Femur (tissue), 1 donor: ENCODE data around the gene DOK6.

Source experiments
- DNase-seq: peaks from one replicate; pipeline ENCODE4 v3.0.0-alpha.2; 2017

Gene DOK6

DNA sequence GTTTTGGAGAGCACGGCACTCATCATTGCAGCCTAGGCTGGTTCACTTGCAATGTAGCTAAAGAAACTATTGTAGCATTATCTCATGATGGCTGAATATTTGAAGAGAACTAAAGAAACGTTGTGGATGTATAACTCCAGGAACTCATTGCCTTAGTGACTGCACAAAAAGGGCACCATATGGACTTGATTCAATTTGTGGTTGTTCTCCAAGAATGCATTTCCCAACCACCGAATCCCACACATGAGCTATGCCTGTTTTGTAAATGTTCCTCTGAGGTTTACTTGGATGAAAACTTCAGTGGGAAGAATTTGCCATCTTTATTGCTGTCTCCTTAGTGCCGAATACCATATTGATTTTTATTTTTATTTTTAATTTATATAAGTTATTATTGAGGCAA, 43.5 kb downstream of the DOK6 start:
- DNase-seq: no peak

DNA sequence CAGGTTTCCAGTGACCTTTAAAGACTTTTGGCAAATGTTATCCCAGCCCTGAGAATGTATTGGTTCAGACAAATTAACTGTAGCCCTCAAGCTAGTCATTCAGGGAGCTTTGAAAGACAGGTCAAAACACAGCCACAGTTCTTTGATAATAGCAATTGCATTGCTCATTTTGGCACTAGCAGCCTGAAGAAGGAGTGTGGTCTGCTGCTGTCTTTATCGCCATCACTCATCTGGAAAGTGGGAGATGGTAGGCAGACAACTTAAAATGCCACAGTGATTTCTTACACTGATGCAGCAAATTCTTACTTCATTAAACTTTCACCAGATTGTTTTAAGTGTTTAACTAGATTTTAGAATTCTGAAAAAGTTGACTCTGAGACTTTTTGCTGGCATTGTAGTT, 47.2 kb downstream of the DOK6 start:
- DNase-seq: no peak

DNA sequence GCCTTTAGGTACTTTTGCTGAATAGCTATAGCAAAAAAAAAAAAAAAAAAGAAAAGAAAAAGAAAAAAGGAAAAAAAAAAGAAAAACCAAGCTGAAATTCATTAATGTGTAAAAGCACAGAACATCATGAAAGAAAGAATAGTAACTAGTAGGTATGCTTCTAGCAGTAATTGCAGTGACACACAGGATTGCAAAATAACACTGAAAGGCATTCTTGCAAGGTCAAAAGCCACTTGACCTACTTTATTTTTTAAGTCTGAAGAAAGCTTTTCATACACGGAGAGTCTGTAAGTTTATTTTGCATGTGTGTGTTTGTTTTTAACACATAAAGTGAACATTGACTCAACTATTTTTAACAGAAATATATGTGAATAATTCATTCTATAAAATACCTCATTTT, 54.4 kb downstream of the DOK6 start:
- no peak for DNase-seq

DNA sequence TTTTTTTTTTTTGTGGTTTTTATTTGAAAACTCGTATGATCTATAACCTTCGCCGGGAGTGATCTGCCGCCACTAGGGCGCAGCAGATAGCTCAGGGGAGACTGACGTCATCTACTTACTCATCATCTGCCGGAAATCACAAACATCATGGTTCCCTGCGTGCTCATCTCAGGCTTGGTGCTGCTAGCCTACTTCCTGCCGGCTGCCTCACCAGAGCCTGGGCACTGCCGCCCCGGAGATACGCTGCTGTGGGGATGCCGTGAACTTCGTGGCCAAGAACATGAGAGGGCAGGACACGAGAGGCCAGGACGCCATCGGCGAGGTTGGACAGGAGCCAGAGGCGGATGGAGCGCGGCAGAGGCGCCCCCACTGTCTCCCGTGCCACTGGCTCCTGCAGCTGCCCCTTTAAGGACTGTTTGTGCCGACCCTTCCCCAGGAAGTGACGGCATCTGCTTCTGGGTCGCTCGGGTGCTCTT, 68.8 kb downstream of the DOK6 start:
- DNase-seq: no peak

DNA sequence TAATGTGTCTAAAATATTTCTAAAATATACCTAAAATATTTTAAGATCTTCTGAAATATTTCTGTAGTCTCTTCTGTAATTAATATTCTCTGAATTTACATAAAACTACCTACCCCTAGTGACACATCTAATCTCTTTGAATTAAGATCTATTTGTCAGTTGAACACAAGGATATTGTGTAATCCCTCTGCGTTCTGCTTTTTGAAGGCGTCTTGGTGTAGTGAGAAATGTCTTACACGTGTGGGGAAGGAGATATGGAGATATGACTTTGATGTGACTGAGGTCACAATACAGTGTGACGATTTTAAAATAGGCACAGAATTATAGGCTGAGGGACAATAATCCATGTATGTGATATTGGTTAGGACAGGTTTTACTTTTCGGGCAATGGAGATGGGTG, 79.8 kb downstream of the DOK6 start:
- no peak for DNase-seq

DNA sequence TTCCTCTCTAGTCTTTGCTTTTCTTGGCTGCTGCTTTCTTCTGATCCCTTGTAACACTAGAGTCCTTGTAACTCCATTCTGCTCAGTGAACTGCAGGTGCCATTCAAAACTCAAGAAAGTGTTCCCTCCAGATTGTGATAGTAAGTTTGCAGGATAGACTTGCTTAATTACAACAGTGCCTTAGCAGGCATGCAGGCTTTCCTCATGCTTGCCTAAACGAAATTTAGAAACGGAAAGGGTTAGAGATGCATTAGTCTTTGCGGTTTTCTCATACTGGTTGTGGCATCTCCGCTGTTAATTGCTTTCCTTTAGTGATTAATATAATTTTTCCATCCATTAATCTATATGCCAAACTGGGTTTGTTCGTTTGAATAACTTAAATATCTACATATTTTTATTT, 82.9 kb downstream of the DOK6 start:
- no peak for DNase-seq

DNA sequence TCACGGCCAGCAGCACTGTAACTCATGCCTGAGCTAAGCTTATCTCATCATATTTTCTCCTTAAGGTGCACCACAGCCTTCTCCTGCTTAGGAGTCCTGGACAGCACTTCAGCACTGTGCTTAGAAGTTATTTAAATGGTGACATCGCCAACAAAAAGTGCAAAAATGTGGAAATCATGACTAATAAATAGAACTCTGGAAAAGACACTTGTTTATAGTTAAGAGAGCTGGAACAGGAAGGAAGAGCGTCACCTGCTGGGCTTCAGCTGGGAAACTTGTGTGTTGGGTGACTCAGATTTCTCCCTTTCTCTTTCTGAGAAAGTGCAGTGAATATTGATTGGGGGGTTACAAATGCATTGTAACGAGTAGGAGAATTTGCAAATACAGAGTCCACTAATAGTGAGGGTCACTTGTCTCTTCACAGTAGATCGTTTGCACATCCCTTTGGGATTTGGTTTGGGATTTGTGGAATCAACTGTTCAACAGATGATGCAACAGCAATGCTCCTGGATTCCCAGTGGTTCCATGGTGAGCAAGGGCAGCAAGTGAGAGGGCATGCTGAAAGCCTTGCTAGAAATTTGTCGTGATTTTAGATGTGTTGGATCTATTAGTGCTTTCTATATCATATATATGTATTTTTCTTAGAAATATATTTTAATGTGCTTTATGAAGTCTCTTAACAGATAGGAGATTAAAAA, 84.2 kb downstream of the DOK6 start:
- DNase-seq: no peak

DNA sequence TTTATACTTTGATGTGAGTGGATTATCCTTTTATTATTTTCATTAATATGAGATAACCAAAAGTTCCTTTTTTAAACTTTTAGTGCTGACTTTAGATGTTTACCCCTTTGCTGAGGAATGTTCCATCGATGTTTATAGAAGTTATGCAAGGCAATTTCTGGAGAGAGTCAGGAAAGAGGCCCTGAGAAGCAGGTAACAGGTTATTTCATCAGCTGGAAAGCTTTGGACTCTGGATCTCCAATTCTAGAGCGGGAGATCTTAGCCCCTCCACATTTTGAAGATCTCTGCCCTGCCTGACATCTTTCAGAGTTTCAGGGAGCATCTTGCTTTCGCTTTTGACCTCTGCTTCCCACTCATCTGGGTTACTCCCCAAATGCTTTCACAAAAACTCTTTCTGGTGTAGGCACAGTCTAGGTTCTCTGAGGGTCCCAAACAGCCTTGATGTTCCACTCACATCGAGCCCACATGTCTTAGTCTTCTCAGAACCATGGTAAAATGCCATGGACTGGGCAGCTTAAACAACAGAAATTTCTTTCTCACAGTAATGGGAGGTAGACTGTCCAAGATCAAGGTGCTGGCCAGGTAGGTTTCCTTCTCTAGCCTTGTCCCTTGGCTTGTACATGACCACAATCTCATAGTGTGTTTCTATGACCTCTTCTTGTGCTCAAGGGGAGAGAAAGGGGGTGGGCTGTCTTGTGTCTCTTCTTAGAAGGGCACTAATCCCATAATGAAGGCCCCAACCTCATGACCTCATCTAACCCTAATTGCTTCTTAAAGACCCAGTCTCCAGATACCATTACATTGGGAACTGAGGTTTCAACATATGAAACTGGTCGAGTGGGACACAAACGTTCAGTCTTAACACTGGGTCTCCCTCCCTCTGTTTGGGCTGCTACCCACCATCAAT, 87.1 kb downstream of the DOK6 start:
- no peak for DNase-seq

DNA sequence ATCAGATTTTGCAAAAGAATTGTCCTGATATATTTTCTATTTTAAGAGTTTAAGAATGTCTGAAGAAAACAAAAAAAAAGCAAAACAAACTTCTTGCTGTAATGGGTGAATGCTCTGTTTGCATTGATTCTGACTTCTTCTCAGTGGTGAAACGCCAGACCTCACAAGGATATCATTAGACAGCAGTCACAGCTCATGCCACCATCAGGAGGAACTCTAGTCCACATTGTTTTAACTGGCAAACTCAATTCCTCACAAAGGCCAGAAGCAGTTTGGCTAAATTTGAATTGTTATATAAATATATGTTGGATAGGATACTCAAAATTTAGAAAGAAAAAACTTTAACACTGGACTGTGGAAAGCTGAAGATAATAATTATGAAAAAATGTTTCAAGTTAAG, 89.4 kb downstream of the DOK6 start:
- DNase-seq: no peak

DNA sequence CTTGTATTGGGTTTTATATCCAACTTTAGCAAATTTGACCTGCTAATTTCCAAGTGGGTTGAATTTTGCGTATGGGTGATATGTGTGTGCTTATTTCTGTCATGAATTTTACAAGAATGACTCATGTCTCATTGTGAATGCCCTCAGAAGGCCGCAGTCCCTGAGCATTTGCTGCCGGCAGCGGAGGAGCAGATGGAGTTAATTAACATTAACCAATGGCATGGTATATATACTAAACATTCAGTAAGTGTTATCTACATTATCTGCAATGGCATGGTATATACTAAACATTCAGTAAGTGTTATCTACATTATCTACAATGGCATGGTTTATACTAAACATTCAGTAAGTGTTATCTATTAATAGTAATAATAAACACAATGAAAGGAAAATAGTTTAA, 90.1 kb downstream of the DOK6 start:
- DNase-seq: no peak

DNA sequence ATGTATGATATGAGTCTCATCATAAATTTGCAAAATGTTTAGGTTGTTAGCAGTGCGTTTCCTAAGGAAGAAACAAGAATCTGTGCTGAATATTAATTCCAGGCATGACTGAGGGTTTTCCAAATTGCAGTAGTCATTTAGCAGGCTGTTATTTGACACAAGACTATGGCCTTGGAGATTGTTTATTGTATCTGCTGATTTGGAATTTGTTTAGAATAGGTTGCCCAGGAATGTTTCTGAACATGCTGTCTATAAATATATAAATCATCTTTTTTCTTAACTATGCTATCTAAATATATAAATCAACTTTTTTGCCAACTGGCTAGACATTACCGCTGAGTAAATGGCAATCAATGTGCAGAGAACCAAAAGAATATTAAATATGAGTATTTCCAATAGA, 90.9 kb downstream of the DOK6 start:
- no peak for DNase-seq

DNA sequence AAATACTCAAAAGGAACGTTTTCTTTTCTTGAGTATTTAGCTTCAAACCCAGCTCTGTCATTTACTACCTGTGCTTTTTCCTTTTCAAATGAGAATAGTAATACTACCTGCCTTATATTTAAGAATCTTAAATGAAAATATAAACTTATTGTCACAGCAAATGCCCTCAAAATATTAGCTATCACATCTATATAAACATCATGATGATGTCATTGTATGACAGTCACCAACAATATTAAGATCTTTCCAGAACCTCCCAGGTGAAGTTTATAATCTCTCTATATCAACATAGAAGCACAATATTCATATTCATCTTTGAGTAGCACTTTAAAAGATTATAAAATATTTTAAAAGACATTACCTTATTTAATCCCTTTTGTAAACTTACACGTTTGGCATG, 92.2 kb downstream of the DOK6 start:
- no peak for DNase-seq

DNA sequence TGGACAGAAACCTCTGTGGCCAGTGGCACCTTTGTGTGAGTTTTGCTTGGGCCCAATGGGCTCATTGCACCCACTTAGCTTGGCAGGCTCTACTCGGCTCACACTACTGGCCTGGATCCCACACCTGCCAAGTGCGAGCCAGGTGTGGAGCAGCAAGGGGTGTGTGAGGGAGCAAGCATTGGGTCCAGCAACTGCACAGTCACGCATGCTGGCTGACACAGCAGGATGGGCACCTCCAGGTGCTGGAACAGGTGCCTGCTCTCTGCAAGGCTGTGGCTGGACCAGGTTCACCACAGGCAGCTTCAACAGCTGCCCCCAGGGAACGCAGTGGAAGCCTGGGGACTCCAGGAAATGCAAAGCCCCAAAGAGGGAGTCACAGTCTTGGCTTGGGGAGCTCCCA, 94.2 kb downstream of the DOK6 start:
- DNase-seq: no peak

DNA sequence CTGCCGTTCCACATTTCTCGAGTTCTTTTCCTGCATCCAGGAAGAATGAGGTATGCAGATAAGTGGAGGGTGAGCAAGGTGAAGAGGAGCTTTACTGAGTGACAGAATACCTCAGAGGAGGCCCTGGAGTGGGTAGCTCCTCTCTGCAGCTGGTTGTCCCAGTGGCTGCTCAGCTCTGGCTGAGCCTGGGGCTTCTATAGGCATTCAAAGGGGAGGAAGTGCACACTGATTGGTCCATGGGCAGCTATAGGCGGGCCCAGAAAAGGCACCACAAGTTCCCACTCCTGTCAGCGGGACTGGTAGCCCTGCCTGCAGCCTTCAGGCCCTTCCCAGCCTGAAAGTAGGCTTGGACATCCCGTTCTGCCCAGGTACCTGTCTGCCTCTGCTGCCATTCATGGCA, 94.7 kb downstream of the DOK6 start:
- DNase-seq: no peak

DNA sequence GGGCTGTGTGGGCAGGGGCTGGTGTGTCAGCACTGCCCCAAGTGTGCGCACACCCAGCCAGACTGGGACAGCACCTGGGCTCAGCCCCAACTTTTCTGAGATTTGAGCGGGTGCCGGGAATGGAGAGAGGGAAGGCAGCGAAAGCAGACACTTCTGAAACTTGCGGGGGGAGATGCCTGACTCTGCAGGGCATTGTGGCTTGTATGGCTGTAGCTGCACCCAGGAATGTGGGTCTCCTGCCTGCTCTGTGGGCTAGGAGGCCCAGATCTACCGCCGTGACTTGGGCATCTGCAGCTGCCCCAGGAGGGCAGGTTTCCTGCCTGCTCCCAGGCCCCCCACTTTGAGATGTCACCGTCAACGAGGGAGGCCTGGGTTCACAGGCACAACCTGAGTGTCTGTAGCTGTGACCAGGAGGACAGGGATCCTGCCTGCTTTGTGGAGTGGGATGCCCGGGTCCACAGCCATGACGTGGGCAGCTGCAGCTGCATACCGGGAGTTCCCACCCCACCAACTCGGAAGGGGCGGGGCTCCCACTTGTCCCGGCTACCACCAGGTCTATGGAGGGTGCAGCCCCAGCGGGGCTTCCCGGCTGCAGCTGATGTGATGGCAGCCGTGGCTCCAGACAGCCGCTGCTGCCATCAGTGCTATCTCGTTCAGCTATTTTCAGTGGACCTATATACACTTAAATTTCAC, 95.3 kb downstream of the DOK6 start:
- no peak for DNase-seq

DNA sequence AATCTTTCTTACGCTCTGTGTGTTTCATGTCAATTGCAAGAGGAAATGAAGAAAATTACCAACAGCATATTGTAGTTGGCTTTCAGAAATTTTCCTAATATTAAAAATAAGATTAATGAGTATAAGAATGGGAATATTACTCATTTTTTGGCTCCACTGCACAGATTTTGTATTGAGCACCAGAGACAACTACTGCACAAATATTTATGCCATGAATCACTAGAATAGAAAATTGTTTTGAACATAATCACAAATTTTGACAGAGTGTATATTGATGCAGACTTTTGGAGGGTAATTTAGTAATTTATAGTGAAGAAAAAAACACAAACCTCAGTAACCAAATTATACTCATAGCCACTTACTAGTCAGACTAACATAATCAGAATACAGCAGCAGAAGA, 118.3 kb downstream of the DOK6 start:
- no peak for DNase-seq

DNA sequence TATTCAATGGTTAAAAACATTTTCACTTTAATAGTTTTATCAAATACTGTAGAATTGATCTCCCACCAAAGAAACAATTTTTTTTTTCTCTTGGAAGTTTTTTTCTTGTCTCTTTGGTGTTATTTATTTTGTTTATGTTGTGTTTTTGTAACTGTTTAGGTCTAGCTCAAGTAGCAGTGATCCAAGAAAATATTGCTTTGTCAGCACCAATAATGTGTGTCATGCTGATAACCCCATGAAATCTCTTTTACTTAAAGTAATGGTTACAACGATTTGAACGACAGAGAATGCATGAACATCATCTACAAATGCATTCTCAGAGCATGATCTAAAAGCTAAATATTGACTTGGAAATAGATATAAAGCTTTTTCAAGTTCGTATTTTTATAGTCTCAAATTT, 122.9 kb downstream of the DOK6 start:
- DNase-seq: no peak

DNA sequence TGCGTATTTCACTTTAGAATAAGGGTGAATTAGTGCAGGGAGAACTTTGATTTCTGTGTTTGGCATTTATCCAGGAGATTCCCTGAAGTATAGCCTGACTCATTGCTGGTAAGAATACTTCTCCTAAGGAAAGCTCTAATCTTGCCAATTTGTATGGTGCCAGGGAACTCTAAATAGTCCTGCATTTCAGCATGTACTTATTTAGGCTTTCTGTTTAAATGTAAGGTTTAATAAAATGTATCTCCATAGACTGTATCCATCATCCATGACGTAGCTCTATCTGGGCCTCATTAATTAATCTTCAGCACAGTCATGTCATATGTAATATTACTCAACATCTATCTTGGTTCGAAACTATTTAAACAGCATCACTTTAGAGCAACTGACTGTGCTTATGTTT, 127.7 kb downstream of the DOK6 start:
- DNase-seq: no peak

DNA sequence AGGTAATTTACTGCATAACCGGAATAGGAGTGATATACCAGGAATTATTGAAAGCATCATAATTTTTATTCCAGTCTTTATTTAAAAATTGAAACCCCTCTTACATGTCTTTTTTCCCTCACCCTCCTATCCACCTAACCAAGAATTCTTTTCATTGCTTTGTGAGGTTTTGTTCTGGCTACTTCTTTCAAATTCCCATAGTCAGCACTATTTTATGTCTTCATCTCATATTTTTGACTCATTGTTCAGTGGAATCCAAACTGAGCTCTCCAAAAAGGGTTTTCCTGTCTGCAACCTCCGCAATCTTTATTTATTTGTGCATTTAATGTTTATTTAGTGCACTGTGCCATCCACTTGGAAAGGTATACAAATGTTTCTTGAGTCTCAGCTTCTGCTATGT, 128.5 kb downstream of the DOK6 start:
- no peak for DNase-seq

DNA sequence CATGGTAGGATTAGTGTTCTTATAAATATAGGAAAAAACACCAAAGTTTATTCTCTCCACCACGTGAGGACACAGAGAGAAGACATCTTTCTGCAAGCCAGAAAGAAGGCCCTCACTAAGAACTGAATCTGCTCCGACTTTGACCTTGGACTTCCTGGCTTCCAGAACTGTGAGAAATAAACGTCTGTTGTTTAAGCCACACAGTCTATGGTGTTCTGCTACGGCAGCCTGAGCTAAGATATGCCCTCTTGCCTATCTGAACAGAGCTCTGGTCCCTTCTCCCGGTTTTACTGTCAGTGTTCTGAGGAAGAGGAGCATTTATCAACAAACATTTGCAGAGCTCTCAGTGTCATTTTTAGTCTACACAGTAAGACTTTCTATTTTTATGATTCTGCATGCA, 131.3 kb downstream of the DOK6 start:
- DNase-seq: no peak

DNA sequence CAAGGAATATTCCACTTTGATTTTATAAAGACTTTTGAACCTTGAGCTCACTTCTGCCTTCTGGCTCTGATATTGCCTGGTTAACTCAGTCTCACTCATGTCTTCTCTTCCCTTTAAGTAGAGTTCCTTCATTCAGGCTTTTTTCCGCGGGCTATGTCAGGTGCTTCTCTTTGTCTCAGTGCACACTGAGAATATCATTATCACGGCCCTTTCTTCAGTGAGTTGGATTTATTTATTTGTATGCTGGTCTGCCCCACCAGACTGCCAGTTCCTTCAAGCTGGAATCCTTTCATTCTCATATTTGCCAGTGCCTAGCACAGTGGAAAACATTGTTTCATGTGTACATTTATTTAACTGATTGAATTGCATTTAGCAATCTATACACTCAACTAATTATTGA, 136.5 kb downstream of the DOK6 start:
- no peak for DNase-seq

DNA sequence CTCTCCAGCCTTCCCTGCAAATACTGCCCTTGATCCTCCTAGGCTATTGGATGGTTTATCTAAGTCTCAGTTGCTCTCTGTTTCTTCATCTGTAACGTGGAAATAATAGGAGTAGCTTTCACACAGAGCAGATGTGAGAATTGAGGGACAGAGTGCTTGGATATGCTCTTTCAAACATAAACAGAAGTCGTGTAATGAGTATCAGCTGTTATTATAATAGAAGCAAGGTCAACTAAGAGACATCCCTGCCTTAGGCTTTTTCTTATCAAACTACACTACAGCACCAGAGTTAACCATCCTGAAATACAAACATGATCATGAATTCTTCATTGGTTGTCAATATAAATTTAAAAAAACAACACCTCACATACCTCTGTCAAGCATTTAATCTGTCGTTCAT, 138.2 kb downstream of the DOK6 start:
- no peak for DNase-seq

DNA sequence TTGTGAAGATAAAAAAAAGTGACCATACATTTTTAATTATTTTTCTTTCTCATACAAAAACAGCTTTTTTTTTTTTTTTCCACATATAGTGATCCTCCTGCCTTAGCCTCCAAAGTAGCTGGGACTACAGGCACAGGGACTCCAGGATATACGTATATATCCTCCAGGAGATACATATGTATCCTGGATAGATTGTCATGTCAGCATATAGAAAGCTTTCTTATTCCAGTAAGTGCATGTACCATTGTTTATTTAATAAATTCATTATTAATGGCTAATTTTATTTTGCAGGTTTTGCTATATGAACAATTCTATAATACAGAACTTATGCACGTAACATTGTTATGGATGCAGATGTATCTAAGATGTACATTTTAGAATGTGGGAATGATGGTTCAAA, 138.7 kb downstream of the DOK6 start:
- no peak for DNase-seq

DNA sequence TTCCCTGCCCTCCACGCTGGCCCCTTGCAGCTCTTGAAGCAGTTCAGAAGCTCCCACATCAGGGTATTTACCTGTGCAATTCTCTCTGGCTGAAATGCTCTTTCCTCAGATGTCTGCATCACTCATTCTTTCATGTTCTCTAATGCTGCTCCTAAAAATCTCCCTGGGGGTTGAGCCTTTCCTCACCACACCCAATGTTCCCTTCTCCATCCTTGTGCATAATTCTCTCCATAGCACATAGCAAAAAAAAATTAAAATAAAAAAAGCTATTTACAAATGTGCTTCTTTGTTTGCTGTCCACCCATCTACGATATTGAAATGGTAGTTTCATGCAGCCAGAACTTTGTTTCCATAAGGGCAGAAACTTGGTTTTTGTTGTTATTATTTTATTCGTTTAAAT, 155.5 kb downstream of the DOK6 start:
- DNase-seq: no peak
